Endometrial microvascular endothelial cells (primary cell): ENCODE data around the gene FCGR3B. TPM values are rescaled to one million over a fixed set of nuclear protein-coding genes. Genes with fewer than 3 reads are reported as not detected.
"Not testable (repeated sequence)": the region's sequence is repeated elsewhere in the genome, so short reads cannot be mapped to it uniquely, and the experiment has no call there.

Source experiments
- in situ Hi-C: cut with HindIII; loops from 2 replicates; pipeline ENCODE4 v1.10.0; 2017; ENCODE audit warnings: low sequenced_read_pairs, low pct_unique_long_range_greater_than_20kb; ENCODE audit errors: inconsistent ontology term
- total RNA-seq: library from RNA; depleted of rRNA; stranded (reverse); fragments of >200 nt; gene quantifications from one replicate; pipeline ENCODE4 v1.2.3, GENCODE V29; 2015; ENCODE audit errors: inconsistent ontology term

Gene FCGR3B
- total RNA-seq, 1 donor from 2014 or later: not detected

- in situ Hi-C loops: not testable (repeated sequence)
Observed at GRCh38 chr1:161579856-161580507, 51.0 kb downstream of the FCGR3B start.

DNA sequence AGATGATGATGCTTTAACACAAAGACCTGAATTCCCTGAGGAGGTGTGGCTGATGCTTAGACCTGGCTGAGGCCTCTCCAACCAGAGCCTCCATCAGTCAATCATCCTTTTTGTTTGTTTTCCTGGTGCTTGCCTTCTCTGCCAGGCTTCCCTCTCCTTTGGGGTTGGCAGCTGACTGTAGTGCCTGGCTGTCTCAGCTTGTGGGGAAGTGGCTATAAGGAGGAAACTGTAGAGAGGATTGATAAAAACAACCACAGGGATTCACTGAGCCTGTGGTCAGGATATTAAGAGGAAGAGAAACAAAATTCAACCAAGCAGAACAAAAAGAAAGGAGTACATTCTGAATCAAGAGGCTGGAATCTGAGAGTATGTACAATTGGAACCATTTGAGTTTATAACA is 54.3 kb downstream of the FCGR3B start:
- in situ Hi-C loops: not testable (repeated sequence)

Other genes with a start within 250 kb of the FCGR3B start
- gene FCGR2A, start 125.7 kb downstream of the FCGR3B start, total RNA-seq: not detected
- not detected for gene HSPA6, start 106.6 kb downstream of the FCGR3B start, total RNA-seq
- not detected for gene FCGR3A, start 81.4 kb downstream of the FCGR3B start, total RNA-seq
- not detected for gene FCGR2B, start 32.0 kb upstream of the FCGR3B start, total RNA-seq
- gene FCRLA, start 76.1 kb upstream of the FCGR3B start, total RNA-seq: not detected
- 2.2 TPM for gene FCRLB, start 90.4 kb upstream of the FCGR3B start, total RNA-seq
- gene DUSP12, start 118.6 kb upstream of the FCGR3B start, total RNA-seq: 33.3 TPM
- gene ATF6, start 135.1 kb upstream of the FCGR3B start, total RNA-seq: 40.7 TPM